Medulla oblongata (tissue), 1 donor: ENCODE results near the gene GPR39.
"Not testable (repeated sequence)": the region's sequence is repeated elsewhere in the genome, so short reads cannot be mapped to it uniquely, and the experiment has no call there.

Experiments used
- DNase-seq: peaks from one replicate; pipeline ENCODE4 v3.0.0-alpha.2; 2015; ENCODE audit errors: extremely low spot score

Gene GPR39

GRCh38 chr2:132495881-132496280 is 79.3 kb downstream of the GPR39 start:
- no peak for DNase-seq

DNA sequence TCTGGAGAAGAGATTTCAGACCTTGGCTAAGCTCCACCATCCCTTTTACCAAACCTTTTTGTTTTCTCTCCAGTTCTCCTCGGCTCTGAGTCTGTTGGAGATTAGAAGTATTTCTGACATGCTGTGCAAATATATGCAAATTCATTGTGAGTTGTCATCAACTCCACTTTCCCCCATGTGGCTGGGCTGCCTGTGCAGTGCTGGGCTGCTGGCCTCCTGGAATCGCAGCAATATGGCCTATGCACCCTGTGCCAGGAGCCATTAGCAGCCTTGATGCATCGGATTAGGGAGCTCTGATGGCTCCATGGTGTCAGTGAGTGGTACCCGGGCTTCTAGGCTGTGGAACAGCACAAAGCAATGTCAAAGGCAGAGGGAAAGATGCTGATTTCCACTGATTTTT is 80.0 kb downstream of the GPR39 start:
- DNase-seq: no peak

DNA sequence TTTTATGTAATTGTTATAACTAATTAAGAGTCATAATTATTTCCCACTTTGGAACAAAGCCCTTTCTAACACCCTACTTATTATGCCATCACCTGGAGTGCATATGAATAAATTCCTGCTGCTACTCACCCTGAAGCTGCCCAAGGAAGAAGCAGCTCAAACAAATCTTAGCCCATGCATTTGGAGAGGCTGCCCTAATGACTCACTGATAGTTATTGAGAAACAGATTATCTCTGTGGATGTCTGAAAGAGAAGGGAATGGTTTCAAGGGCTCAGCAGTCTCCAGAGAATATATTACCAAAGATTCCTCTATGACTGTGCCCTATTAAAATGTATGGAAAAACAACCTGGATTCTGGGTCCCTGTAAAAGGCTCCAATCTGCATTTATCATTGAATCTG is 81.0 kb downstream of the GPR39 start:
- no peak for DNase-seq

- DNase-seq: no peak
These were observed 87.1 kb downstream of the GPR39 start for GRCh38 chr2:132503701-132504100.

DNA sequence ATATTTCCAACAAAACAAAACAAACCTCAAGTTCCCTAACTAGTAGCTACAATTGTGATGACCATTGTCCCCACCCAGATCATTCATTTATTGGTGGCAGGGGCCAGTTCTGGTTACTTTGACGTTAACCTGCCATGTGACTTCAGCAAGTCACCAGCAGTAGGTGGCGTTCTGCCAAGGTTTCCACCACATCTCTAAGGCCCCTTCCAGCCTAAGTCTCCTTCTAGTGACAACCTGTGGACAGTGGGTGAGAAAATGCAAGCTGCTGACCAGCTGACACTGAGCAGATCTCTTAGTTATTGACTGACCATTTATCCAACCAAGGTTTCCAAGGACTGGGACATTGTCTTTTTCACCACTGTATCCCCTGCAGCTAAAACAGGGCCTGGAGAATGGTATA is 98.4 kb downstream of the GPR39 start:
- DNase-seq: no peak

GRCh38 chr2:132517386-132517785 is 100.8 kb downstream of the GPR39 start:
- no peak for DNase-seq

DNA sequence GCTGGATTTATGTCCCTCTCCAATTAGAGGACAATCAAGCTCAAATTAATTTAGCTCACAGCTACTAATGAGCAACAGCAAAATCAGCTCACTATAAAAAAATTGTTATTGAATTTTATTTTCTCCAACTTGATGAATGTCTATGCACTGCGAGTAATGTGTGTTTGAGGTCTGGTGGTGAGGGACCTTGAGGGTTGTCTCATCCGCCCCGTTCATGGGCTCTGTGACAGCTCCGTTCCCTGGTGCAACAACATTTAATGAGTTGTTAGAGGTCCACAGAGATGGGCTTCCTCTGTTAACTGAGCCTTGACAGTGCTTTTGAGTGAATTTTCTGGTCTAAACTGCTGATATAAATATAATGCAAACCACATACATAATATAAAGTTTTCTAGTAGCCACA is 101.7 kb downstream of the GPR39 start:
- no peak for DNase-seq

DNA sequence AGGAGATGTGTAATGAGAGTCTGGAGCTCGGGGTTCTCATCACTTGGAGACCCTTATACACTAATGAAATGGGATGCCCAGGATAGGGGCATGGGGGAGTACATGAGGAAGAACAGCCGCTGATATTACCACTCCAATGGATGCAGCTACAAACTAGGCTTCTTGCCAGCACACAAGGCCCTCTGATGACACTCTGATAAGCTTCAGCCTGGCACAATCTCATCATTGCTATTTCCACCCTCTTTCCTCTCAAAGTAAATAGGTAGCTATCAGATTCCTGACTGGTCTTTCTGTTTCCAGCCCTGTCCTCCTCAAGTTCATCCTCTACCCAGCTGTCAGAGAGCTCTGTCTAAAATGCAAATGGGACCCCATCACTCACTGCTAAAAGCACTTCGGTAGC is 103.0 kb downstream of the GPR39 start:
- DNase-seq: no peak

DNA sequence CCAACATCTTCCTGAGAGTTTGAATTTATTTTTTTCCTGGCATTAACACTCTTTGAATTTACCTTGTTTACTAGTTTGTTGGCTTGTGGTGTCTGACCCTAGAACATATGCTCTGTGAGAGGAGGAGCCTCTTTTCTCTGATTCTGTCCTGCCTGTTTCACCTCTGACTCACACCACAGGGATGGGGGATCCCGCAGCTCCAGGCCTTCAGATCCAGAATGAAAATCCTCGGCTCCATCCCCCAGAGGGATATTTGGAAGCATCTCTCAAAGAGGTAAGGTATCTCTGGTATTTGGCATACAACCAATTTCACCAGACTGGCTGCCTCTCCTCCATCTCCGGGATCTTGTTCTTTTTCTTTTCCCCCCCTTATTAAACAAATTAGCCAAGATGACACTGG is 104.7 kb downstream of the GPR39 start:
- no peak for DNase-seq

- DNase-seq: no peak
These were observed 106.3 kb downstream of the GPR39 start for GRCh38 chr2:132522901-132523300.

GRCh38 chr2:132537061-132537460 is 120.5 kb downstream of the GPR39 start:
- DNase-seq: not testable (repeated sequence)

DNA sequence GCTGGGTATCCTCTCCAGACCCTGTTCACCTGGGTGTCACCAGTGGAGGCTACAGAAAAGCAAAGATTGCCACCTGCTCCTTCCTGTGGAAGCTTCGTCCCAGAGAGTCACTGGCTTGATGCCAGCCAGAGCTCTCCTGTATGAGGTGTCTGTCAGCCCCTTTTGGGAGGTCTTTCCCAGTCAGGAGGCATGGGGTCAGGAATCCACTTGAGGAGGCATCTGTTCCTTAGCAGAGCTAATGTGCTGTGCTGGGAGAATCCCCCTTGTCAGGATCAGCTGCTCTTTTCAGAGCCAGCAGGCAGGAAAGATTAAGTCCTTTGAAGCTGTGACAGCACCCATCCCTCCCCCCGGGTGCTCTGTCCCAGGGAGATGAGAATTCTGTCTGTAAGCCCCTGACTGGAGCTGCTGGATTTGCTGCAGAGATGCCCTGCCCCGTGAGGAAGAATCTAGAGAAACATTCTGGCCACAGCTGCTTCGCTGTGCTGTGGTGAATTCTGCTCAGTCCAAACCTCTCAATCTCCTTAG is 121.8 kb downstream of the GPR39 start:
- no peak for DNase-seq

DNA sequence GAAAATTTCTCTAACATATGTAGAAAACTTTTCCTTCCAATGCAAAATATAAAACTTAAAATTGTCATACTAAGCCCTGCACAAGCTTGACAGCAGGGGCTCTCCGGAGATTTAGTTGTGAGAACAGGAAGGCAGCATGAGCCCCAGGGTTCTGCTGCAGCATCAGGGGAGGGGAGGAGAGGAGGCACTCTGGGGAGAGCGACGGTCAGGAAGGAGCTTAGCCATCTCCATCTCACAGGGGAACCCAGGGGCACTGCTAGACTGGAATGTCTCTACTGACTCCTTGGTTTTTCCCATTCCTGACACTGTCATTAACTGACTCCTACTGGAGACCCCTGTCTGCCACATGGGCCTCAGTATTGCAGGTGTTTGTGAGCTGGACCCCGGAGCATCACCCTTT is 123.6 kb downstream of the GPR39 start:
- no peak for DNase-seq

GRCh38 chr2:132542953-132543569 is 126.5 kb downstream of the GPR39 start:
- DNase-seq: no peak

DNA sequence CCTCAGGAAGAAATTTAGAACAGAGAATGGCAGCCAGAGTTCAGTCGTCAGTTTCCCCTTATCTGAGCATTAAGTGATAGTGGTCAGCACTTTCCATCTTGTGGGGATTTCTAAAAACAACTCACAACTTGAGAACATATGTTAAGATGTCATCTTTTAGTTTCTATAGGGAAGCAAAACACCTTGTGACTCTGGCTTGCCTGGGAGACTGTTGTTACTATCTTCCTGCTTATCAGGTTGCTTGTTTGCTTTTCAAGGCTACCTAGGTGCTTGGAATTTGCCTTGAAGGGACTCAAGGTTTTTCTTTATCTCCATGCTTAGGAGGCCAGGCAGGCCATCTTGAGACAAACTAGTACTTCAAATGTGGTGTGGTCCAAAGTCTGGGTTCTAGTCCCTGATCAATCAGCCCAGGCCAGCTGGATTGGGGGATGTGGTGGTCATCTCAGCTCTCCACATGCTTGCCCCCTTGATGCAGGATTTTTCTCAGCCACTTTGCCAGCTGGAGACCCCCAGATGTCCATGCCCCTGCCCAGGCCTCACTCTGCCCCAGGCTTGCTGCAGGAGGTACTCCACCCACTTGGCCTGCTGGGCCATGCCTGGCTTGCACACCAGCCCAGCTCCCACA is 127.5 kb downstream of the GPR39 start:
- no peak for DNase-seq

- DNase-seq: peak; percentile 93
These were observed 130.6 kb downstream of the GPR39 start for GRCh38 chr2:132547090-132547687.

GRCh38 chr2:132549935-132550670 is 133.5 kb downstream of the GPR39 start:
- DNase-seq: peak; percentile 13

DNA sequence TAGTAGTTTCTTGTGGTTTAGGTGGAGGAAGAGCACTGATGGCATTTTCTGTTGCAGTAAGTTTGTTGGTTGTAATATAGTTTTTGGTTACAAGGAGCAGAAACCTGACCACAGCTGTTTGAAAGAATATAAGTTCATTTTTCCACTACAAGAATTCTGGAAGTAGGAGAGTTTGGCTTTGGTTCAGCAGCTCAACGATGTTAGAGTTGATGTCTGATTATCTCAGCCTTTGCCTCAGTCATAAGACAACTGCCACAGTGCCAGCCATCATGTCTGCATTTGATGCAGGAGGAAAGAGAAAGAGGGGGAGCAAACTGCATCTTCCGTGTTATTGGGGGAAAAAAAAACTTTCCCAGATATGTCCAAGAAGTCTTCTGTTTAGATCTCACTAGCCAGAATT is 134.3 kb downstream of the GPR39 start:
- DNase-seq: no peak

DNA sequence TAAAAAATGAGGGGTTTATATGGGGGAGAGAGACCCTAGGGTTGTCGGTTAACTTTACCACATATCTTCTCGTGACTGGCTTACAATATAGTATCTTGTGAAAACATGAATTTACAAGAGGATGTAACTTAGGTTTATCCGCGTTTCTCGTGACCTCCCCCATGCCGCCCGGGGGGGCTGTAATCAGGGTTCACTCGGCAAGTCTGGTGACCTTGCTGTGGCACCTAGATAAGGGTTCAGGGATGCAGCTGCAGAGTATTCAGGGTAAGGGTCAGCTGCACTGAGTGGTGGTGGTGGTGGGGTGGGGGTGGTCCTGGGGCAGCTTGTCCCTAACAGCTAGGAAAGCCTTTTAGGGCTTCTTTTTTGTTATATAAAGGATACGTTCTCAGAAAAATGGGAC is 141.1 kb downstream of the GPR39 start:
- no peak for DNase-seq

GRCh38 chr2:132559326-132559725 is 142.7 kb downstream of the GPR39 start:
- DNase-seq: no peak

DNA sequence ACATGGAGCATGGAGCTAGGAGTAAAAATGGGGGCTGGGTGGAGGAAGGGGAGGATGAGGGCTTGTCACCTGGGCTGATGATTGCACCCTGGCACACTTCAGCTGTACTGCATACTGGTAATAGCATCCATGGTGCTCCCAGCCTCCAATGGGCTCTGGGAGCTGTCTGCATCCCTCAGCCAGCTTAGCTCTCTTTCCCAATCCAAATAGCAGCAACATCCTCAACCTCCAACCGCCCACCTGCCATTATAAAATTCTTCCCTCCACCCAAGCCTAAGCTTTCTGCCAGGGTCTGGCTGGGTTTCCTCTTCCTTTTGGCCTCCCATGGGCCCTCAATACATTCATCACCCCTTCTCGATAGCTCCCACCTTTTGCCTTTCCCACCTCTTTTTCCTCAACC is 143.3 kb downstream of the GPR39 start:
- DNase-seq: no peak

DNA sequence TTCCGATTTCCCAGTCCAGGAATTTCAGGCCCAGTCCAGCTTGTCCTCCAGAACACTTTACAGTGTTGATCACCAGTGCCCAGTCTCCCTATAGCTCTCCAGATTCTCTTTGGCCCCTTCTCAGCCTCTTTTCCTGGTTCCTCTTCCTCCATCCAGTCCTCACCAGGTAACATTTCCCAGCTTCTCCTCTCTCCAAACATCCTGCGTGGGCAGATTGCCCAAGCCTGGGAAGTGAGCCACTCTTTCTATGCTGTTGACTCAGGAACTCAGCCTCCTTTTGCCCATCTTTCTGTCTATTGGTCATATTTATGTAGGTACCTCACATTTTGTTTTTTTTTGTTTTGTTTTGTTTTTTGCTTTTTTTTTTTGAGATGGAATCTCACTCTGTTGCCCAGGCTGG is 144.0 kb downstream of the GPR39 start:
- DNase-seq: no peak

GRCh38 chr2:132562245-132562644 is 145.6 kb downstream of the GPR39 start:
- no peak for DNase-seq
